Erythroblast (primary cell): ENCODE data around the gene RORB.
A peak's percentile ranks its signal among the peaks of the same experiment; 100 is the strongest.

Experiments used
- DNase-seq, 2 experiments: peaks; one replicate each; lab custom pipeline; 2025; lab: John Stamatoyannopoulos, UW
- GATA1 ChIP-seq: IDR thresholded peaks from 2 replicates; pipeline ENCODE4 v1.6.1; 2011; ENCODE audit warnings: low read depth, mild to moderate bottlenecking, control low read depth, low read length, moderate library complexity
- POLR2A ChIP-seq: IDR thresholded peaks from 2 replicates; pipeline ENCODE4 v1.6.1; 2011; ENCODE audit warnings: mild to moderate bottlenecking, low read length

The RORB gene

GRCh38 chr9:74496819-74497747 is at the start of gene RORB:
Gene RORB (plus strand): TSS chr9:74497335. CDS start chr9:74497977, 642 bp downstream.
- no peak for DNase-seq
- no peak for TF ChIP-seq GATA1
- TF ChIP-seq POLR2A, result no peak

- DNase-seq, result no peak
Measured at GRCh38 chr9:74447451-74448193, 49.5 kb upstream of the RORB start.

GRCh38 chr9:74449060-74449459 is 48.1 kb upstream of the RORB start:
- TF ChIP-seq POLR2A, result no peak
- no peak for TF ChIP-seq GATA1
- DNase-seq, result no peak

More at GRCh38 chr9:74447451-74448193, 49.5 kb upstream of the RORB start:
- TF ChIP-seq GATA1 (no peak), POLR2A (no peak)

- no peak for TF ChIP-seq GATA1
- no peak for TF ChIP-seq POLR2A
- no peak for DNase-seq
Measured at GRCh38 chr9:74458832-74459231, 38.3 kb upstream of the RORB start.

- DNase-seq, result no peak
- TF ChIP-seq POLR2A (no peak), GATA1 (no peak)
Measured at GRCh38 chr9:74463825-74464224, 33.3 kb upstream of the RORB start.

GRCh38 chr9:74478606-74479005 is 18.5 kb upstream of the RORB start:
- DNase-seq, result no peak
- TF ChIP-seq POLR2A (no peak), GATA1 (no peak)

GRCh38 chr9:74479711-74480110 is 17.4 kb upstream of the RORB start:
- no peak for DNase-seq
- TF ChIP-seq POLR2A, result no peak

- DNase-seq, result no peak
- no peak for TF ChIP-seq GATA1
- no peak for TF ChIP-seq POLR2A
Measured at GRCh38 chr9:74487395-74487794, 9.7 kb upstream of the RORB start.

- no peak for TF ChIP-seq GATA1
- TF ChIP-seq POLR2A, result no peak
- no peak for DNase-seq
Measured at GRCh38 chr9:74493512-74493911, 3.6 kb upstream of the RORB start.

GRCh38 chr9:74494490-74494889 is 2.6 kb upstream of the RORB start:
- DNase-seq, result no peak
- TF ChIP-seq POLR2A, result no peak
- no peak for TF ChIP-seq GATA1

GRCh38 chr9:74496406-74496805 is 729 bp upstream of the RORB start:
- no peak for DNase-seq
- TF ChIP-seq GATA1 (no peak), POLR2A (no peak)

- TF ChIP-seq POLR2A (no peak), GATA1 (no peak)
- DNase-seq, result peak; percentile 9 to 18
Measured at GRCh38 chr9:74497748-74498620, 849 bp downstream of the RORB start.

GRCh38 chr9:74498621-74499095 is 1.5 kb downstream of the RORB start:
- TF ChIP-seq POLR2A, result no peak
- TF ChIP-seq GATA1, result no peak
- DNase-seq, result no peak

GRCh38 chr9:74499111-74499601 is 2.0 kb downstream of the RORB start:
- no peak for DNase-seq
- TF ChIP-seq GATA1, result no peak
- TF ChIP-seq POLR2A, result no peak
